GM12878 (cell line): ENCODE data around the gene MICALL1. TPM values are rescaled to one million over a fixed set of nuclear protein-coding genes. Genes with fewer than 3 reads are reported as not detected.

Source experiments
- BACH1 ChIP-seq: fragments of 450-650 bp; IDR thresholded peaks from 2 replicates; pipeline ENCODE4 v1.6.1; 2017; ENCODE audit warnings: mild to moderate bottlenecking, borderline replicate concordance
- BHLHE40 ChIP-seq, 2 experiments: fragments of 450-650 bp in 1 of 2; IDR thresholded peaks; 2 replicates each; pipeline ENCODE4 v1.6.1; 2011 to 2017; ENCODE audit warnings: low read depth in 2 of 2, borderline replicate concordance in 1 of 2, improper control_type of control experiment in 1 of 2, low read length in 1 of 2, mild to moderate bottlenecking in 1 of 2
- CEBPZ ChIP-seq: fragments of 150-350 bp; IDR thresholded peaks from 2 replicates; pipeline ENCODE4 v1.6.1; 2016; ENCODE audit warnings: low read depth, low read length
- CTCF ChIP-seq, 3 experiments: IDR thresholded peaks in 2 of 3; conservative IDR thresholded peaks in 1 of 3; 2 replicates each; pipeline ENCODE4 v1.5.1; 2011; ENCODE audit warnings: low read depth in 3 of 3, low read length in 3 of 3, mild to moderate bottlenecking in 3 of 3, control low read depth in 2 of 3, moderate library complexity in 2 of 3, inconsistent platforms in 1 of 3, mixed read lengths in 1 of 3; ENCODE audit not compliant: control insufficient read depth in 2 of 3, insufficient read depth in 1 of 3; ENCODE audit errors: extremely low read depth in 1 of 3
- ESRRA ChIP-seq: IDR thresholded peaks from 2 replicates; pipeline ENCODE4 v1.6.1; 2012; ENCODE audit warnings: mild to moderate bottlenecking, low read length, improper control_type of control experiment
- FOXK2 ChIP-seq: fragments of 450-650 bp; IDR thresholded peaks from 2 replicates; pipeline ENCODE4 v1.6.1; 2017; ENCODE audit warnings: mild to moderate bottlenecking, moderate library complexity
- IKZF1 ChIP-seq: fragments of 450-650 bp; conservative IDR thresholded peaks from 2 replicates; pipeline ENCODE4 v1.6.1; 2017; ENCODE audit warnings: antibody characterized with exemption, mild to moderate bottlenecking
- IRF4 ChIP-seq: IDR thresholded peaks from 2 replicates; pipeline ENCODE4 v1.6.1; 2011; ENCODE audit warnings: low read depth, low read length
- IRF5 ChIP-seq: fragments of 450-650 bp; IDR thresholded peaks from 2 replicates; pipeline ENCODE4 v1.6.1; 2017; ENCODE audit warnings: borderline replicate concordance
- KAT2A ChIP-seq: conservative IDR thresholded peaks from 2 replicates; pipeline ENCODE4 v1.6.1; 2011; ENCODE audit warnings: low read depth, low read length; ENCODE audit not compliant: control insufficient read depth
- MXI1 ChIP-seq: fragments of 150-350 bp; IDR thresholded peaks from 2 replicates; pipeline ENCODE4 v1.6.1; 2011; ENCODE audit warnings: low read depth, mild to moderate bottlenecking, inconsistent platforms, low read length, improper control_type of control experiment
- RELA ChIP-seq: fragments of 450-650 bp; IDR thresholded peaks from 2 replicates; pipeline ENCODE4 v1.8.0; 2014; ENCODE audit warnings: borderline replicate concordance; ENCODE audit not compliant: partially characterized antibody
- RUNX3 ChIP-seq: IDR thresholded peaks from 2 replicates; pipeline ENCODE4 v1.6.1; 2012; ENCODE audit warnings: low read length, inconsistent platforms
- SKIL ChIP-seq: fragments of 450-650 bp; IDR thresholded peaks from 2 replicates; pipeline ENCODE4 v1.6.1; 2017; ENCODE audit warnings: mild to moderate bottlenecking, low read depth, inconsistent platforms; ENCODE audit not compliant: poor library complexity, severe bottlenecking
- SMAD5 ChIP-seq: IDR thresholded peaks from 2 replicates; pipeline ENCODE4 v1.6.1; 2016; ENCODE audit warnings: antibody characterized with exemption, low read depth
- STAT1 ChIP-seq: fragments of 450-650 bp; conservative IDR thresholded peaks from 2 replicates; pipeline ENCODE4 v1.6.1; 2014; ENCODE audit warnings: antibody characterized with exemption, mild to moderate bottlenecking
- SUPT20H ChIP-seq: IDR thresholded peaks from 2 replicates; pipeline ENCODE4 v1.6.1; 2011; ENCODE audit warnings: low read depth, mild to moderate bottlenecking, low read length, moderate library complexity, borderline replicate concordance; ENCODE audit not compliant: control insufficient read depth
- WRNIP1 ChIP-seq: IDR thresholded peaks from 2 replicates; pipeline ENCODE4 v1.6.1; 2011; ENCODE audit warnings: low read depth, low read length, improper control_type of control experiment, borderline replicate concordance
- ZZZ3 ChIP-seq: IDR thresholded peaks from 2 replicates; pipeline ENCODE4 v1.6.1; 2011; ENCODE audit warnings: low read depth; ENCODE audit not compliant: control insufficient read depth, insufficient read length
- polyA plus RNA-seq, 11 experiments: library from polyadenylated mRNA; depleted of rRNA in 4 of 11; unstranded in 6 of 11; stranded (reverse) in 5 of 11; fragments of >200 nt; fragmentation: Nextera tagmentation in 4 of 11; fragmentation: Illumina TruSeq in 1 of 11; extraction: Ambion mirVana in 4 of 11; extraction: Trizol in 1 of 11; gene quantifications; 1 replicate in 1 of 11; 2 replicates in 10 of 11; pipeline versions ENCODE4 v1.2.1 to v1.2.3, GENCODE V29; 2011 to 2016; ENCODE audit warnings: inconsistent platforms in 2 of 11, missing spikeins in 2 of 11, low read depth in 1 of 11
- total RNA-seq, 4 experiments: library from RNA; depleted of rRNA in 3 of 4; stranded (reverse); fragments of >200 nt in 3 of 4; fragmentation: Illumina TruSeq in 1 of 4; extraction: Trizol in 1 of 4; gene quantifications; 2 replicates each; pipeline versions ENCODE4 v1.2.1 to v1.2.3, GENCODE V29; 2013 to 2021

MICALL1 gene
- total and polyA plus RNA-seq, 10 of the 15 experiments (the other 5 are each of a cell fraction or from before 2014, with no cell fraction given) = 0.72 to 30.7 (median 7.8) TPM

- TF ChIP-seq BHLHE40 (IDR thresholded peaks at IDR 0.05; ENCODE audit: borderline replicate concordance in 1 of 2, low read depth in 2 of 2, low read length in 1 of 2) (peak; percentile 46 to 91; a peak in 3 of 4 replicates), ZZZ3 (no peak), MXI1 (peak; percentile 65; the same call in 1 of the 2 replicates), BACH1 (no peak; the same call in 1 of the 2 replicates), SKIL (no peak), IRF5 (no peak), IKZF1 (peak; percentile 83), STAT1 (no peak), FOXK2 (no peak), KAT2A (no peak), CTCF (IDR thresholded peaks at IDR 0.05 in 2 of 3, conservative IDR thresholded peaks at IDR 0.05 in 1 of 3; ENCODE audit: control insufficient read depth in 2 of 3, extremely low read depth in 1 of 3, insufficient read depth in 1 of 3, low read depth in 3 of 3, low read length in 3 of 3) (peak in 2 of 3 experiments; percentile 17 to 60; a peak in 3 of 6 replicates), IRF4 (no peak), WRNIP1 (no peak), SUPT20H (no peak), RELA (no peak), ESRRA (no peak), SMAD5 (no peak), CEBPZ (no peak), RUNX3 (peak; percentile 28; the same call in 1 of the 2 replicates)
Observed at GRCh38 chr22:37905534-37906363, at the start of gene MICALL1 (continued).
